ENCODE data around the gene TSPAN18.

DNA sequence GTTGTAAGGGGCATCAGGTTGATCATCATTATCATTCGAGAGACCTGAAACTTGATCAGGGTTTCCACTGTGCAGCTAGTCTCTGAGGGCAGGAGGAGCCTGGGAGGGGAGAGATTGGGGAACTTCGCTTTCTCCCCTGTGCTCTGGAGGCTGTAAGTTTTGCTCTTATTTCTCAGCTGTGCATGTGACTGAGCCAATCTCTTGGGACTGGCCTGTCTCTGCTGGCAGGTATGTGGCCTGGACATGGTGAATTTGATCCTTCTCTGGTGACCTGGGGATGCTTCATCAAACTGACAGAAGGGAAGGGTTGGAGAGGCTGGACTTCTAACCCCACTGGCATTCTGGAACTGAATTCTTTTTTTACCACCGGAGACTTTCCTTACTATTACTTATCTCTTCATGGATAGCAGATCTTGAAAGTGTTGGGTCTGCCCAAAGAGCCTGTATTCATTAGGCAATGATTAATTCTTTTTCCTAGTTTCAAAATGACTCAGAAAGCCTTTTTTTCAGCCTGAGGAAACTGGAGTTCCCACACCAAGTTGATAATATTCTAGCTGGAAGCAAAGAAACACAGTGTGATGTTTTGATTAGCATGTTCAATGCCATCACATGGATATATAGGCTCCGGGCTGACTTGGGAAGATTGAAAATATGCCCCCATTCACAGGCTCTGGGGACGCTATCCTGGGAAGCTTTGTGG, 36.5 kb downstream of the TSPAN18 start:
- TF ChIP-seq, protein P1, sequence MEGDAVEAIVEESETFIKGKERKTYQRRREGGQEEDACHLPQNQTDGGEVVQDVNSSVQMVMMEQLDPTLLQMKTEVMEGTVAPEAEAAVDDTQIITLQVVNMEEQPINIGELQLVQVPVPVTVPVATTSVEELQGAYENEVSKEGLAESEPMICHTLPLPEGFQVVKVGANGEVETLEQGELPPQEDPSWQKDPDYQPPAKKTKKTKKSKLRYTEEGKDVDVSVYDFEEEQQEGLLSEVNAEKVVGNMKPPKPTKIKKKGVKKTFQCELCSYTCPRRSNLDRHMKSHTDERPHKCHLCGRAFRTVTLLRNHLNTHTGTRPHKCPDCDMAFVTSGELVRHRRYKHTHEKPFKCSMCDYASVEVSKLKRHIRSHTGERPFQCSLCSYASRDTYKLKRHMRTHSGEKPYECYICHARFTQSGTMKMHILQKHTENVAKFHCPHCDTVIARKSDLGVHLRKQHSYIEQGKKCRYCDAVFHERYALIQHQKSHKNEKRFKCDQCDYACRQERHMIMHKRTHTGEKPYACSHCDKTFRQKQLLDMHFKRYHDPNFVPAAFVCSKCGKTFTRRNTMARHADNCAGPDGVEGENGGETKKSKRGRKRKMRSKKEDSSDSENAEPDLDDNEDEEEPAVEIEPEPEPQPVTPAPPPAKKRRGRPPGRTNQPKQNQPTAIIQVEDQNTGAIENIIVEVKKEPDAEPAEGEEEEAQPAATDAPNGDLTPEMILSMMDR (IDR thresholded peaks at IDR 0.05) = no peak
- no peak for TF ChIP-seq POLR2A (IDR thresholded peaks at IDR 0.05)
